ENCODE results near the gene CCDC158. TPM values are rescaled to one million over a fixed set of nuclear protein-coding genes. Genes with fewer than 3 reads are reported as not detected.

CCDC158 gene
- total RNA-seq (not detected), polyA plus RNA-seq (not detected)

GRCh38 chr4:76420762-76421581 lies at the start of gene CCDC158:
TSS of gene CCDC158 (minus strand) at chr4:76421141. CDS start at chr4:76403207, 17,934 bp downstream.
- Histone ChIP-seq H3K4me3 (ENCODE audit: low read depth, low read length) (no peak within 1 kb of the TSS), H3K27me3 (ENCODE audit: control insufficient read depth, insufficient read depth, low read length) (no peaks in the 10 kb centered on the region), H3K9me3 (ENCODE audit: control insufficient read depth in 2 of 2, low read length in 2 of 2) (no peaks in the 10 kb centered on the region), H3K27ac (ENCODE audit: insufficient read depth, low read length, poor library complexity, severe bottlenecking) (no peak within 1 kb of the TSS), H3K4me1 (ENCODE audit: control insufficient read depth, insufficient read depth, low read length, poor library complexity, severe bottlenecking) (no peaks in the 10 kb centered on the region), H3K36me3 (ENCODE audit: control insufficient read depth, insufficient read depth, low read length) (no peaks in the 10 kb centered on the region)
- peak within 1 kb of the TSS in 3 of 4 donors; percentile 61 to 83 (median 70) for H3K4me3 Mint-ChIP-seq
- DNase-seq (no peak), ATAC-seq (ENCODE audit: low read depth in 2 of 2) (no peak)
- peaks cover 0 to 7% (median 1%) of the 10 kb centered on the region in 4 donors for H3K4me1 Mint-ChIP-seq
- no peak within 1 kb of the TSS for H3K27ac Mint-ChIP-seq
- no peaks in the 10 kb centered on the region for H3K36me3 Mint-ChIP-seq
- peaks cover 0 to 2% (median 0%) of the 10 kb centered on the region in 7 donors for H3K9me3 Mint-ChIP-seq
- peaks cover 38% of the 10 kb centered on the region for H3K27me3 Mint-ChIP-seq

DNA sequence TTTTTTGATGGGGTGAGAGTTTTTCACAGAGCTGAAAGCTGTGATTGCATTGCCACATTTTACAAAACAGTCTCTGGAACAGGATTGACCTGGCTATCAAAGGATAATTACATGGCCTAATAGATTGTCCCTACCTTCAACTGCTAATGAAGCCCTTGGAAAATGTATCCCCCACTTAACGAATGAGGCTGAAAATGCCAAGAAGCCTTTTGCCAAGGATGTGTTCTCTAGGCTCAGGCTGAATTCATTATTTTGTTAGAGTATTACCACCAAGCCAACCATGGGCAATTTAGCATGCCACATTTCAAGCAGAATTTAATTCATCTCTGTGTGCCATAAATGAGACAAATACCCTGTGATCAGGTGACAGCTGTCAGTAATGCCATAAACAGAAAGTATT lies 49.6 kb upstream of the CCDC158 start:
- Mint-ChIP-seq H3K4me1 (no peaks in the 10 kb centered on the region), H3K4me3 (no peak overlapping the region), H3K27ac (no peak overlapping the region), H3K9me3 (no peaks in the 10 kb centered on the region), H3K27me3 (peaks cover 33% of the 10 kb centered on the region), H3K36me3 (no peaks in the 10 kb centered on the region)
- no peak for ATAC-seq (ENCODE audit: low read depth in 2 of 2)
- no peaks in the 10 kb centered on the region for H3K4me1 ChIP-seq (ENCODE audit: control insufficient read depth, insufficient read depth, low read length, poor library complexity, severe bottlenecking)
- H3K27me3 ChIP-seq (ENCODE audit: control insufficient read depth, insufficient read depth, low read length): no peaks in the 10 kb centered on the region
- no peaks in the 10 kb centered on the region for H3K36me3 ChIP-seq (ENCODE audit: control insufficient read depth, insufficient read depth, low read length)
- no peak overlapping the region for H3K4me3 ChIP-seq (ENCODE audit: low read depth, low read length)
- no peak for DNase-seq
- no peaks in the 10 kb centered on the region for H3K9me3 ChIP-seq (ENCODE audit: control insufficient read depth in 2 of 2, low read length in 2 of 2)
- H3K27ac ChIP-seq (ENCODE audit: insufficient read depth, low read length, poor library complexity, severe bottlenecking): no peak overlapping the region

- Mint-ChIP-seq H3K36me3 (no peaks in the 10 kb centered on the region), H3K27me3 (peaks cover 30% of the 10 kb centered on the region), H3K27ac (no peak overlapping the region), H3K4me1 (no peaks in the 10 kb centered on the region), H3K9me3 (no peaks in the 10 kb centered on the region), H3K4me3 (no peak overlapping the region)
- Histone ChIP-seq H3K27me3 (ENCODE audit: control insufficient read depth, insufficient read depth, low read length) (no peaks in the 10 kb centered on the region), H3K4me3 (ENCODE audit: low read depth, low read length) (no peak overlapping the region), H3K4me1 (ENCODE audit: control insufficient read depth, insufficient read depth, low read length, poor library complexity, severe bottlenecking) (no peaks in the 10 kb centered on the region), H3K36me3 (ENCODE audit: control insufficient read depth, insufficient read depth, low read length) (no peaks in the 10 kb centered on the region), H3K9me3 (ENCODE audit: control insufficient read depth in 2 of 2, low read length in 2 of 2) (no peaks in the 10 kb centered on the region), H3K27ac (ENCODE audit: insufficient read depth, low read length, poor library complexity, severe bottlenecking) (no peak overlapping the region)
- DNase-seq (no peak), ATAC-seq (ENCODE audit: low read depth in 2 of 2) (no peak)
Measured at GRCh38 chr4:76470064-76470463, 49.1 kb upstream of the CCDC158 start.

GRCh38 chr4:76463568-76463967 lies 42.6 kb upstream of the CCDC158 start:
- H3K4me1 ChIP-seq (ENCODE audit: control insufficient read depth, insufficient read depth, low read length, poor library complexity, severe bottlenecking): no peaks in the 10 kb centered on the region
- Mint-ChIP-seq H3K9me3 (peaks cover 3 to 14% (median 6%) of the 10 kb centered on the region in 7 donors), H3K27ac (no peak overlapping the region), H3K4me3 (no peak overlapping the region), H3K27me3 (peaks cover 31% of the 10 kb centered on the region), H3K4me1 (no peaks in the 10 kb centered on the region), H3K36me3 (no peaks in the 10 kb centered on the region)
- DNase-seq: no peak
- no peak overlapping the region for H3K4me3 ChIP-seq (ENCODE audit: low read depth, low read length)
- ATAC-seq (ENCODE audit: low read depth in 2 of 2): no peak
- H3K36me3 ChIP-seq (ENCODE audit: control insufficient read depth, insufficient read depth, low read length): no peaks in the 10 kb centered on the region
- no peak overlapping the region for H3K27ac ChIP-seq (ENCODE audit: insufficient read depth, low read length, poor library complexity, severe bottlenecking)
- peaks cover 0 to 13% of the 10 kb centered on the region in 2 experiments for H3K9me3 ChIP-seq (ENCODE audit: control insufficient read depth in 2 of 2, low read length in 2 of 2)
- no peaks in the 10 kb centered on the region for H3K27me3 ChIP-seq (ENCODE audit: control insufficient read depth, insufficient read depth, low read length)

DNA sequence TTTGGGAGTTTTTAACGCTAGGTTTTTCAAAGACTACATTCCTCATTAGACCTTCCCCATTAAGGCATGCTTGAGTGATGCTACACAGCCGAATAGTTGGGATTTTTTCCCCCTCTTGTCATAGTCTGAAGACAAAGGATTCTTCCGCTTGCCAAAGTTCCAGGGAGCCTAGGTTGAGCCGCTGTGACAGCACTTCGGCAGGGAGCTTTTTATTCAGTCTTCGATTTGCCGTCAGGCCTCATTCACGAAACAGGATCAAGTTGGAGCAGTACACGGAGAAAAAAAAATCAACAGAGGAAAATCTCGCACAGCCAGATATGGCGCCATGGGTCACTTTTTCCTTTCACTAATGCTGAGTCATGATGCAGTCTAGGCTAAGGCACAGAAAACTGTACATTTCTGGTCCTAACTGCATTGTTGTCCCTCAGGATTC lies 38.4 kb upstream of the CCDC158 start:
- H3K36me3 Mint-ChIP-seq: no peaks in the 10 kb centered on the region
- H3K36me3 ChIP-seq (ENCODE audit: control insufficient read depth, insufficient read depth, low read length): no peaks in the 10 kb centered on the region
- no peak overlapping the region for H3K4me3 ChIP-seq (ENCODE audit: low read depth, low read length)
- H3K4me1 Mint-ChIP-seq: no peaks in the 10 kb centered on the region
- H3K27ac ChIP-seq (ENCODE audit: insufficient read depth, low read length, poor library complexity, severe bottlenecking): no peak overlapping the region
- H3K27me3 ChIP-seq (ENCODE audit: control insufficient read depth, insufficient read depth, low read length): peaks cover 2% of the 10 kb centered on the region
- no peak overlapping the region for H3K4me3 Mint-ChIP-seq
- peaks cover 4 to 10% (median 6%) of the 10 kb centered on the region in 7 donors for H3K9me3 Mint-ChIP-seq
- H3K27me3 Mint-ChIP-seq: peaks cover 13% of the 10 kb centered on the region
- H3K4me1 ChIP-seq (ENCODE audit: control insufficient read depth, insufficient read depth, low read length, poor library complexity, severe bottlenecking): no peaks in the 10 kb centered on the region
- no peak overlapping the region for H3K27ac Mint-ChIP-seq
- DNase-seq (no peak), ATAC-seq (ENCODE audit: low read depth in 2 of 2) (no peak)
- peaks cover 0 to 13% of the 10 kb centered on the region in 2 experiments for H3K9me3 ChIP-seq (ENCODE audit: control insufficient read depth in 2 of 2, low read length in 2 of 2)

- H3K27me3 ChIP-seq (ENCODE audit: control insufficient read depth, insufficient read depth, low read length): peaks cover 2% of the 10 kb centered on the region
- Mint-ChIP-seq H3K27ac (no peak overlapping the region), H3K4me3 (no peak overlapping the region), H3K36me3 (no peaks in the 10 kb centered on the region), H3K9me3 (peaks cover 4 to 9% (median 6%) of the 10 kb centered on the region in 7 donors), H3K4me1 (no peaks in the 10 kb centered on the region), H3K27me3 (peaks cover 13% of the 10 kb centered on the region)
- no peaks in the 10 kb centered on the region for H3K4me1 ChIP-seq (ENCODE audit: control insufficient read depth, insufficient read depth, low read length, poor library complexity, severe bottlenecking)
- no peak overlapping the region for H3K27ac ChIP-seq (ENCODE audit: insufficient read depth, low read length, poor library complexity, severe bottlenecking)
- H3K9me3 ChIP-seq (ENCODE audit: control insufficient read depth in 2 of 2, low read length in 2 of 2): peaks cover 0 to 10% of the 10 kb centered on the region in 2 experiments
- H3K36me3 ChIP-seq (ENCODE audit: control insufficient read depth, insufficient read depth, low read length): no peaks in the 10 kb centered on the region
- no peak for ATAC-seq (ENCODE audit: low read depth in 2 of 2)
- DNase-seq: no peak
- H3K4me3 ChIP-seq (ENCODE audit: low read depth, low read length): no peak overlapping the region
Measured at GRCh38 chr4:76458825-76459224, 37.9 kb upstream of the CCDC158 start.

- Mint-ChIP-seq H3K4me1 (no peaks in the 10 kb centered on the region), H3K36me3 (no peaks in the 10 kb centered on the region), H3K27ac (no peak overlapping the region), H3K27me3 (peaks cover 13% of the 10 kb centered on the region), H3K9me3 (peaks cover 3 to 8% (median 6%) of the 10 kb centered on the region in 7 donors), H3K4me3 (no peak overlapping the region)
- Histone ChIP-seq H3K36me3 (ENCODE audit: control insufficient read depth, insufficient read depth, low read length) (no peaks in the 10 kb centered on the region), H3K4me1 (ENCODE audit: control insufficient read depth, insufficient read depth, low read length, poor library complexity, severe bottlenecking) (no peaks in the 10 kb centered on the region), H3K9me3 (ENCODE audit: control insufficient read depth in 2 of 2, low read length in 2 of 2) (peaks cover 0 to 5% of the 10 kb centered on the region in 2 experiments), H3K4me3 (ENCODE audit: low read depth, low read length) (no peak overlapping the region), H3K27ac (ENCODE audit: insufficient read depth, low read length, poor library complexity, severe bottlenecking) (no peak overlapping the region), H3K27me3 (ENCODE audit: control insufficient read depth, insufficient read depth, low read length) (peaks cover 2% of the 10 kb centered on the region)
- ATAC-seq (ENCODE audit: low read depth in 2 of 2) (no peak), DNase-seq (no peak)
Measured at GRCh38 chr4:76458297-76458696, 37.4 kb upstream of the CCDC158 start.

GRCh38 chr4:76457885-76458284 lies 36.9 kb upstream of the CCDC158 start:
- no peaks in the 10 kb centered on the region for H3K4me1 Mint-ChIP-seq

More at GRCh38 chr4:76457885-76458284, 36.9 kb upstream of the CCDC158 start:
- H3K4me3 ChIP-seq (ENCODE audit: low read depth, low read length): no peak overlapping the region
- Mint-ChIP-seq H3K9me3 (peaks cover 0 to 4% (median 2%) of the 10 kb centered on the region in 7 donors), H3K27ac (no peak overlapping the region), H3K36me3 (no peaks in the 10 kb centered on the region), H3K4me3 (no peak overlapping the region), H3K27me3 (peaks cover 9% of the 10 kb centered on the region)
- DNase-seq (no peak), ATAC-seq (ENCODE audit: low read depth in 2 of 2) (no peak)
- H3K4me1 ChIP-seq (ENCODE audit: control insufficient read depth, insufficient read depth, low read length, poor library complexity, severe bottlenecking): no peaks in the 10 kb centered on the region
- H3K36me3 ChIP-seq (ENCODE audit: control insufficient read depth, insufficient read depth, low read length): no peaks in the 10 kb centered on the region
- H3K27ac ChIP-seq (ENCODE audit: insufficient read depth, low read length, poor library complexity, severe bottlenecking): no peak overlapping the region
- peaks cover 2% of the 10 kb centered on the region for H3K27me3 ChIP-seq (ENCODE audit: control insufficient read depth, insufficient read depth, low read length)
- peaks cover 0 to under 1% of the 10 kb centered on the region in 2 experiments for H3K9me3 ChIP-seq (ENCODE audit: control insufficient read depth in 2 of 2, low read length in 2 of 2)
